ENCODE results near the gene TBC1D30. TPM values are rescaled to one million over a fixed set of nuclear protein-coding genes. Genes with fewer than 3 reads are reported as not detected.

The TBC1D30 gene
- total RNA-seq, 4 donors from 2014 or later: 3.2 to 14.8 (median 9.5) TPM

DNA sequence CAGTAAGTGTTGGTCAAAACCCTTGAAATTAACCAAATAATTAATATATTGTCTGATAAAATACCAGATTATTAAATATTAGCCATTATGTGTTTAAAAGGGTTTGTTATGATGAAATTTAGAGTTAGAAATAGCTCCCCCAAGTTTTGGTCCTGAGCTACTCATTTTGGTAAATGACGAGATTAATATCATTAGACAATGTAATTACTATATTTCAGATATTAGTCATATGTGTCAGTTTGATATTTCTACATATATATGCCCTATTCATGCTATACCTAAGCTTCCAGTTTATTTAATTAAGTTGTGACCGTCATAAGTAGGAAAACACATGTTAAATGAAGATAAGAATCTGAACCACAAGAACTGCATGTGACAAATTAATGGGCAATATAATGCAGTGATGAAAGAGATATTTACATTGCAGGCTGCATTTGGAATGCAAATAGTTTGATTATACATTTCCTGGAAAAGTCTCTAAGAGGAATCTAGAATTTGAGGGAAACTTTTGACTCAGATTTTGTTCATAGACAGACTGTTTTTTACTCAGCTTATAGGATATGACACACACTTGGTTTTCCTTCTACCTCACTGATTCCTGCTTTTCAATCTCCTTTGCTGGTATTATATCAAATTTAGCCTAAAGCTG lies 70.5 kb downstream of the TBC1D30 start:
- no peak for TF ChIP-seq POLR2A (IDR thresholded peaks at IDR 0.05)
- TF ChIP-seq, protein P1, sequence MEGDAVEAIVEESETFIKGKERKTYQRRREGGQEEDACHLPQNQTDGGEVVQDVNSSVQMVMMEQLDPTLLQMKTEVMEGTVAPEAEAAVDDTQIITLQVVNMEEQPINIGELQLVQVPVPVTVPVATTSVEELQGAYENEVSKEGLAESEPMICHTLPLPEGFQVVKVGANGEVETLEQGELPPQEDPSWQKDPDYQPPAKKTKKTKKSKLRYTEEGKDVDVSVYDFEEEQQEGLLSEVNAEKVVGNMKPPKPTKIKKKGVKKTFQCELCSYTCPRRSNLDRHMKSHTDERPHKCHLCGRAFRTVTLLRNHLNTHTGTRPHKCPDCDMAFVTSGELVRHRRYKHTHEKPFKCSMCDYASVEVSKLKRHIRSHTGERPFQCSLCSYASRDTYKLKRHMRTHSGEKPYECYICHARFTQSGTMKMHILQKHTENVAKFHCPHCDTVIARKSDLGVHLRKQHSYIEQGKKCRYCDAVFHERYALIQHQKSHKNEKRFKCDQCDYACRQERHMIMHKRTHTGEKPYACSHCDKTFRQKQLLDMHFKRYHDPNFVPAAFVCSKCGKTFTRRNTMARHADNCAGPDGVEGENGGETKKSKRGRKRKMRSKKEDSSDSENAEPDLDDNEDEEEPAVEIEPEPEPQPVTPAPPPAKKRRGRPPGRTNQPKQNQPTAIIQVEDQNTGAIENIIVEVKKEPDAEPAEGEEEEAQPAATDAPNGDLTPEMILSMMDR (IDR thresholded peaks at IDR 0.05): no peak
- Histone ChIP-seq H3K27me3 (no peaks in the 10 kb centered on the region), H3K9me3 (no peaks in the 10 kb centered on the region), H3K27ac (no peak overlapping the region), H3K4me3 (no peak overlapping the region), H3K4me1 (no peaks in the 10 kb centered on the region), H3K36me3 (no peaks in the 10 kb centered on the region)
- no peak for DNase-seq
- intact Hi-C loops (cut with DNase I; ENCODE audit: low total_unique reads): loop anchor here (5.0 kb wide), 1 partner anchor 227 kb away; the partner anchor contains the start of gene WIF1

DNA sequence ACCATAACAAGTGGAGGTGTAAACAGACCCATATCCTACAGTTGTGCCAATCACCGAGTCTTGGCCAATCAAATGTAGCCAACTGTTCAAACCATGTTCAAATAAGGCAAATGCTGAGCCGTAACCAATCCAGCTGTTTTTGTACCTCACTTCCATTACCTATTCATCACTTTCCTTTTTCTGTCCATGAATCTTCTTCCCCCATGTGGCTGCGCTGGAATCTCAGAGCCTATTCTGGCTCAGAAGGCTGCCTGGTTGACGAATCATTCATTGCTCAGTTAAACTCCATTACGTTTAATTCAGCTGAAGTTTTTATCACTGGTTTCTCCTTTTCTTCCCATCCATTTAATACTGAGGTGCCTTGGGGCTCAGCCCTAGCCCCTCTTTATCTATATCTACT lies 71.1 kb downstream of the TBC1D30 start:
- intact Hi-C loops (cut with DNase I; ENCODE audit: low total_unique reads): no loop called here
- no peak overlapping the region for H3K4me3 ChIP-seq
- no peaks in the 10 kb centered on the region for H3K4me1 ChIP-seq
- no peaks in the 10 kb centered on the region for H3K36me3 ChIP-seq
- DNase-seq: no peak
- no peak for TF ChIP-seq POLR2A (IDR thresholded peaks at IDR 0.05)
- TF ChIP-seq, protein P1 (IDR thresholded peaks at IDR 0.05): no peak
- no peaks in the 10 kb centered on the region for H3K27me3 ChIP-seq
- no peaks in the 10 kb centered on the region for H3K9me3 ChIP-seq
- H3K27ac ChIP-seq: no peak overlapping the region

DNA sequence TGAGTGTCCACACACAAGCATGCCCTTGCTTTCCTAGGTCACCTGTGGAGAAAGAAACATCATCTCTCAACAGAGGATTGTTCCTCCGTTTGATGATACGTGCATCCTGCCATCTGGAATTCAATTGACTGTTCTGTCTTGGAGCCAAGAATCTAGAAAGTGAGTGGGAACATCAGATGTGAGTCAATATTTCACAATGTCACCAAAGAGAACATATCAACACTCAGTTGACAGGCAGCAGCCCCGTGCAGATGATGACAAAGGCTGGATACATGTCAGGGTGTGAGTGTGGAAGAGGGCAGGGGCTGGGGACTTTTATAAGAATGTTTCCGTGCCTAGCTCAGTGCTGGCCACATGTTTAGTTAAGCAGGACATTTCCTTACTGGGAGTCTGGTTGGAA lies 76.1 kb downstream of the TBC1D30 start:
- Histone ChIP-seq H3K4me1 (no peaks in the 10 kb centered on the region), H3K36me3 (no peaks in the 10 kb centered on the region), H3K27ac (no peak overlapping the region), H3K9me3 (no peaks in the 10 kb centered on the region), H3K4me3 (no peak overlapping the region), H3K27me3 (no peaks in the 10 kb centered on the region)
- no peak for DNase-seq
- TF ChIP-seq POLR2A (IDR thresholded peaks at IDR 0.05): no peak
- TF ChIP-seq, protein P1 (IDR thresholded peaks at IDR 0.05): no peak
- intact Hi-C loops (cut with DNase I; ENCODE audit: low total_unique reads): no loop called here

DNA sequence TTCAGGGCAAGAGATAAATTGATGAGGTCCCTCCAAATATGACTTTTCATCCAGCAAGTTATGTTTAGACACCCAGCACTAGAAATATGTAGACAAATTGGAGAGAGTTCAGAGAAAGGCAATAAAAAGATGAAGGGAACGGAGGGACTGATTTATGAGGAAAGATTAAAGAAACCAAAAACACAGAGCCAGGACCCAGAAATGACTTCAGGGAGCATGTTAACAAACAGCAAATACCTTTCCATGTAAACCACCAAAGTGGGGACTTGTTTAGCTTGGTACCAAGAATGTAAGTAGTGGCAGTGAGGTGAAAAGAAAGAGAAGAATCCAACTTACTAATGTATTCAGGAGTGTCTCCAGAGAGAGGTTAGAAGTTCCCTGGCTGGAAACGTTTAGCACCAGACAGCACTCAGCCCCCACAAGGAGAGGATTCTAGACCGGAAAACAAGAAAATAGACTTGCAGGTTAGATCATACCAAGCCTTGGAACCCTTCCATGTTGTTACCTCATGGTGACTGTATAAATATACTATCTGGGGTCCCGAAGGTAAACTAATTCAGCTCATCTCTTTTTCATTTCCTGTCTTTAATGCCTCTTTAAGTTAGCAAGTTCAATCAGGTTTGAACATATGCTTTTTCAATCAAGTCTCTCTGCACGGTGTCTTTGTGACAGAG lies 79.2 kb downstream of the TBC1D30 start:
- Histone ChIP-seq H3K27me3 (no peaks in the 10 kb centered on the region), H3K4me1 (no peaks in the 10 kb centered on the region), H3K4me3 (no peak overlapping the region), H3K9me3 (no peaks in the 10 kb centered on the region), H3K27ac (peak overlapping the region; percentile 3 to 21), H3K36me3 (no peaks in the 10 kb centered on the region)
- intact Hi-C loops (cut with DNase I; ENCODE audit: low total_unique reads): no loop called here
- TF ChIP-seq, protein P1 (IDR thresholded peaks at IDR 0.05): no peak
- TF ChIP-seq POLR2A (IDR thresholded peaks at IDR 0.05): no peak
- peak in 1 of 2 donors; percentile 16 for DNase-seq

DNA sequence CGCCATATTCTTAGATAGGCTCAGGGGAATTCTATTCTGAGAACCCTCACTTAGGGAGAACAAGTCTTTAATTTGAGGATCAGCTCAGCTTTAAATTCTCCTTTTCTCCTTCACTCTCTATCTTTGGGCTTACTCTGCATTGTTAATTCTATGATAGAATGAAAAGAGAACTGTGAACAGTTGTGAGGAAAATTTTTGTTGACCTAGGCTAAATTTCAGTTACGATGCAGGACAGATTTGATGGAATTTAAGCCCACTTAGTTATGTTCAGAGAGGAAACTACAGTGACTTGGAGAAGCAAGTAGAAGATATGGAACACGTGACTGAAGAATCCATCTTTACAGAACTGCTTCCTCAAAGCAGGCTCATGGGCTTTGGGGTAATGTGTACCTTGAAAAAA lies 82.7 kb downstream of the TBC1D30 start:
- Histone ChIP-seq H3K9me3 (no peaks in the 10 kb centered on the region), H3K36me3 (no peaks in the 10 kb centered on the region), H3K27me3 (no peaks in the 10 kb centered on the region), H3K27ac (no peak overlapping the region), H3K4me1 (no peaks in the 10 kb centered on the region), H3K4me3 (no peak overlapping the region)
- DNase-seq: no peak
- intact Hi-C loops (cut with DNase I; ENCODE audit: low total_unique reads): no loop called here
- TF ChIP-seq, protein P1 (IDR thresholded peaks at IDR 0.05): no peak
- no peak for TF ChIP-seq POLR2A (IDR thresholded peaks at IDR 0.05)
